MM.1S (cell line): ENCODE measurements around the gene NPHP3.

Experiments
- EZH2phosphoT487 ChIP-seq: fragments of 300-600 bp; sonication (generic); IDR thresholded peaks from 2 replicates; pipeline ENCODE4 v1.6.1; 2018; ENCODE audit warnings: antibody characterized with exemption, low read length
- TF ChIP-seq, protein P1 (sequence below): fragments of 300-600 bp; sonication (generic); IDR thresholded peaks from 2 replicates; pipeline ENCODE4 v1.5.1; 2016; ENCODE audit warnings: antibody characterized with exemption, low read length, mixed read lengths

DNA sequence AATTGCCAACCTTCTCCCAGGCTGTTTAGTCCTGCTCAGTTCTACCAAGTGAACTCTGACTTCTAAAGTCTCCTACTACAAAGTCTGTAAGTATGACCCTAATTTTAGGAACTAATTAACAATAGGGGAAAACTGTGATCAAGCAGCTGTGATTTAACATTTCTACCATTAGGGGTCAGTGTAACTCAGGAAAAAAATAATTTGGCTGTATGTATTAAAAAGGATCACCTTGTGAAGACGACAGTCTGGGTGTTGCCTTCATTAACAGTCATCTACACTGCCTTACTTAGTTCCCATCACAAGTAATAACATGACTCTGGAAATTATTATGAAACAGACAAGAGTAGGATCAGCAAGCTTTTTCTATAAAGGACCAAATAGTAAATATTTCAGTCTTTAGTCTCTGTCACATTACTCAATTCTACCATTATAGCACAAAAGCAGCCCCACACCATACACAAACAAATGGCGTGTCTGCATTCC, 4.2 kb upstream of the NPHP3 start:
- TF ChIP-seq, protein P1, sequence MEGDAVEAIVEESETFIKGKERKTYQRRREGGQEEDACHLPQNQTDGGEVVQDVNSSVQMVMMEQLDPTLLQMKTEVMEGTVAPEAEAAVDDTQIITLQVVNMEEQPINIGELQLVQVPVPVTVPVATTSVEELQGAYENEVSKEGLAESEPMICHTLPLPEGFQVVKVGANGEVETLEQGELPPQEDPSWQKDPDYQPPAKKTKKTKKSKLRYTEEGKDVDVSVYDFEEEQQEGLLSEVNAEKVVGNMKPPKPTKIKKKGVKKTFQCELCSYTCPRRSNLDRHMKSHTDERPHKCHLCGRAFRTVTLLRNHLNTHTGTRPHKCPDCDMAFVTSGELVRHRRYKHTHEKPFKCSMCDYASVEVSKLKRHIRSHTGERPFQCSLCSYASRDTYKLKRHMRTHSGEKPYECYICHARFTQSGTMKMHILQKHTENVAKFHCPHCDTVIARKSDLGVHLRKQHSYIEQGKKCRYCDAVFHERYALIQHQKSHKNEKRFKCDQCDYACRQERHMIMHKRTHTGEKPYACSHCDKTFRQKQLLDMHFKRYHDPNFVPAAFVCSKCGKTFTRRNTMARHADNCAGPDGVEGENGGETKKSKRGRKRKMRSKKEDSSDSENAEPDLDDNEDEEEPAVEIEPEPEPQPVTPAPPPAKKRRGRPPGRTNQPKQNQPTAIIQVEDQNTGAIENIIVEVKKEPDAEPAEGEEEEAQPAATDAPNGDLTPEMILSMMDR: peak; percentile 77
- no peak for TF ChIP-seq EZH2phosphoT487
